ENCODE data around the gene SPTSSA. TPM values are rescaled to one million over a fixed set of nuclear protein-coding genes. Genes with fewer than 3 reads are reported as not detected.

The SPTSSA gene
- total RNA-seq, 2 donors from 2014 or later: 9.4 to 10.8 TPM

- Histone ChIP-seq H3K4me3 (no peak overlapping the region), H3K36me3 (peaks cover 18% of the 10 kb centered on the region), H3K27me3 (no peaks in the 10 kb centered on the region), H3K27ac (no peak overlapping the region), H3K9me3 (no peaks in the 10 kb centered on the region), H3K4me1 (peaks cover 0 to 17% of the 10 kb centered on the region in 2 donors)
- TF ChIP-seq CTCF (IDR thresholded peaks at IDR 0.05): no peak
- DNase-seq (ENCODE audit: low spot score): no peak
Measured at GRCh38 chr14:34457186-34457585, 4.9 kb downstream of the SPTSSA start.

GRCh38 chr14:34453226-34453625 lies 8.8 kb downstream of the SPTSSA start:
- TF ChIP-seq CTCF (IDR thresholded peaks at IDR 0.05): no peak
- H3K4me3 ChIP-seq: no peak overlapping the region
- H3K27me3 ChIP-seq: no peaks in the 10 kb centered on the region
- H3K4me1 ChIP-seq: no peaks in the 10 kb centered on the region
- H3K9me3 ChIP-seq: no peaks in the 10 kb centered on the region
- H3K27ac ChIP-seq: no peak overlapping the region
- no peak for DNase-seq (ENCODE audit: low spot score)
- peaks cover 22% of the 10 kb centered on the region for H3K36me3 ChIP-seq

- Histone ChIP-seq H3K36me3 (peaks cover 22% of the 10 kb centered on the region), H3K4me3 (no peak overlapping the region), H3K27ac (no peak overlapping the region), H3K27me3 (no peaks in the 10 kb centered on the region), H3K9me3 (no peaks in the 10 kb centered on the region), H3K4me1 (no peaks in the 10 kb centered on the region)
- TF ChIP-seq CTCF (IDR thresholded peaks at IDR 0.05): no peak
- DNase-seq (ENCODE audit: low spot score): no peak
Measured at GRCh38 chr14:34452258-34452822, 9.7 kb downstream of the SPTSSA start.

GRCh38 chr14:34450958-34451357 lies 11.1 kb downstream of the SPTSSA start:
- Histone ChIP-seq H3K27me3 (no peaks in the 10 kb centered on the region), H3K27ac (no peak overlapping the region), H3K4me1 (no peaks in the 10 kb centered on the region), H3K36me3 (peaks cover 16% of the 10 kb centered on the region), H3K9me3 (no peaks in the 10 kb centered on the region), H3K4me3 (no peak overlapping the region)
- no peak for DNase-seq (ENCODE audit: low spot score)
- TF ChIP-seq CTCF (IDR thresholded peaks at IDR 0.05): no peak

GRCh38 chr14:34450542-34450915 lies 11.5 kb downstream of the SPTSSA start:
- no peak overlapping the region for H3K27ac ChIP-seq
- H3K27me3 ChIP-seq: no peaks in the 10 kb centered on the region
- H3K9me3 ChIP-seq: no peaks in the 10 kb centered on the region
- H3K4me1 ChIP-seq: no peaks in the 10 kb centered on the region
- no peak for TF ChIP-seq CTCF (IDR thresholded peaks at IDR 0.05)
- H3K36me3 ChIP-seq: peaks cover 12% of the 10 kb centered on the region
- no peak overlapping the region for H3K4me3 ChIP-seq
- DNase-seq (ENCODE audit: low spot score): no peak

Measured in right atrium auricular region (tissue), 2 donors.